Prostate gland (tissue), 2 donors: ENCODE measurements around the gene HPCAL4.

Experiments used
- POLR2A ChIP-seq: fragments of 450-650 bp; IDR thresholded peaks from one replicate; pipeline ENCODE4 v1.6.1; 2016; ENCODE audit warnings: antibody characterized with exemption, mild to moderate bottlenecking
- TF ChIP-seq, protein P1 (sequence below), 4 experiments: fragments of 200-600 bp in 2 of 4; fragments of 450-650 bp in 2 of 4; sonication (generic) in 2 of 4; IDR thresholded peaks; 1 replicate in 3 of 4; 2 replicates in 1 of 4; pipeline ENCODE4 v1.5.1; 2016 to 2019; ENCODE audit warnings: antibody characterized with exemption in 4 of 4, mild to moderate bottlenecking in 2 of 4, moderate library complexity in 2 of 4

GRCh38 chr1:39727932-39728317 lies 36.7 kb upstream of the HPCAL4 start:
- TF ChIP-seq, protein P1, sequence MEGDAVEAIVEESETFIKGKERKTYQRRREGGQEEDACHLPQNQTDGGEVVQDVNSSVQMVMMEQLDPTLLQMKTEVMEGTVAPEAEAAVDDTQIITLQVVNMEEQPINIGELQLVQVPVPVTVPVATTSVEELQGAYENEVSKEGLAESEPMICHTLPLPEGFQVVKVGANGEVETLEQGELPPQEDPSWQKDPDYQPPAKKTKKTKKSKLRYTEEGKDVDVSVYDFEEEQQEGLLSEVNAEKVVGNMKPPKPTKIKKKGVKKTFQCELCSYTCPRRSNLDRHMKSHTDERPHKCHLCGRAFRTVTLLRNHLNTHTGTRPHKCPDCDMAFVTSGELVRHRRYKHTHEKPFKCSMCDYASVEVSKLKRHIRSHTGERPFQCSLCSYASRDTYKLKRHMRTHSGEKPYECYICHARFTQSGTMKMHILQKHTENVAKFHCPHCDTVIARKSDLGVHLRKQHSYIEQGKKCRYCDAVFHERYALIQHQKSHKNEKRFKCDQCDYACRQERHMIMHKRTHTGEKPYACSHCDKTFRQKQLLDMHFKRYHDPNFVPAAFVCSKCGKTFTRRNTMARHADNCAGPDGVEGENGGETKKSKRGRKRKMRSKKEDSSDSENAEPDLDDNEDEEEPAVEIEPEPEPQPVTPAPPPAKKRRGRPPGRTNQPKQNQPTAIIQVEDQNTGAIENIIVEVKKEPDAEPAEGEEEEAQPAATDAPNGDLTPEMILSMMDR (IDR thresholded peaks at IDR 0.05), result no peak
- TF ChIP-seq POLR2A, result no peak
